Measurements from ENCODE around the gene OR10J1.
"Not testable (repeated sequence)": the region's sequence is repeated elsewhere in the genome, so short reads cannot be mapped to it uniquely, and the experiment has no call there.

The OR10J1 gene, protein sequence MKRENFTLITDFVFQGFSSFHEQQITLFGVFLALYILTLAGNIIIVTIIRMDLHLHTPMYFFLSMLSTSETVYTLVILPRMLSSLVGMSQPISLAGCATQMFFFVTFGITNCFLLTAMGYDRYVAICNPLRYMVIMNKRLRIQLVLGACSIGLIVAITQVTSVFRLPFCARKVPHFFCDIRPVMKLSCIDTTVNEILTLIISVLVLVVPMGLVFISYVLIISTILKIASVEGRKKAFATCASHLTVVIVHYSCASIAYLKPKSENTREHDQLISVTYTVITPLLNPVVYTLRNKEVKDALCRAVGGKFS

GRCh38 chr1:159439422-159439821 lies at the start of gene OR10J1:
Gene OR10J1, plus strand, starts transcription at chr1:159439722. Its CDS starts 70 bp downstream, at chr1:159439792.
- FAIRE-seq: no peak
- DNase-seq (ENCODE audit: extremely low spot score, insufficient read length, low read depth): no peak

GRCh38 chr1:159406821-159407220 lies 32.7 kb upstream of the OR10J1 start:
- no peak for FAIRE-seq
- no peak for DNase-seq (ENCODE audit: extremely low spot score, insufficient read length, low read depth)

DNA sequence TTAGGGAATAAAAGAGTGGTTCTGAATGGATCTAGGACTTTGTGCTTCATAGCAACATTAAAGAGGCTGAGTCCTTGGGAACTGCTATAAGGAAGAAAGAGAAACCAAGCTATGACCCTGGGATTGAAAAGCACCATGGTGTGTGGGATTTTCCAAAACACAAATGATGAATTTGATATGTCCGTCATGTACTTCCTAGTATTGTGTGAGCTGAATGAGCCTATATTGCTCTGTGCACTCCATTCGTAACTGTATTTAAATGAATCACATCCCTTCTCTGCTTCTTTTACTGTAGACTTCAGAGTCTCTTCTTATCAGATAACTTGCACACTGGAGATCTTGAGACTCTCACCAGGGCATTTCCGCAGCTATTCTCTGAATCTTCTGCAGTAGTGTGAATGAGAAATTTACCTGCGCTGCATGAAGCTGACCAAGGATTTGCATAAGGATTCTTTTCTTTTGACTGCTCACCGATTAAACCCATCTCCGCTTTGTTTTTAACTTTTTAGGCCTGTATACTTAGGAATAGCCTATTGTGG lies 30.6 kb upstream of the OR10J1 start:
- DNase-seq (ENCODE audit: extremely low spot score, insufficient read length, low read depth): no peak
- FAIRE-seq: no peak

- DNase-seq (ENCODE audit: extremely low spot score, insufficient read length, low read depth) (no peak), FAIRE-seq (no peak)
These were observed 17.7 kb upstream of the OR10J1 start for GRCh38 chr1:159421821-159422220.

- no peak for FAIRE-seq
- DNase-seq (ENCODE audit: extremely low spot score, insufficient read length, low read depth): no peak
These were observed 11.0 kb upstream of the OR10J1 start for GRCh38 chr1:159428536-159428935.

GRCh38 chr1:159429074-159429861 lies 10.3 kb upstream of the OR10J1 start:
- FAIRE-seq: no peak

DNA sequence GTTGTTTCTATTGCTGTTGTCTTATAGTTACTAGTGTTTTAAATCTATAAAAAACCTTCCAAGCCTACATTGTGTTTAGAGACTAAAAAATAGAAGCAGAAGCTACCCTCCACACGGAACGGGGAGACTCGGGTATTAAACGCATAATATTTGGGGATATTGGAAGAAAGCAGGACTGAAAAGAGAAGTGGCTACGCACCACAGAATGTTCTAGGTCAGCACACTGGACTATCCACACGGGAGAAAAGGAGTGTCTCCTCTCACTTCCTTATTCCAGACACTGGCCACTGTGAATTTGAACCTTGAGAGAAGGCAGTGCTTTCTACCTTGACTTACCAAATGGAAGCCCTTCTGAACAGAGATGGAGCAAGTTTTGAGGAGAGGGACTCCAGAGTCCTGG lies 8.5 kb upstream of the OR10J1 start:
- FAIRE-seq (no peak), DNase-seq (ENCODE audit: extremely low spot score, insufficient read length, low read depth) (no peak)

More at GRCh38 chr1:159429074-159429861, 10.3 kb upstream of the OR10J1 start:
- DNase-seq (ENCODE audit: extremely low spot score, insufficient read length, low read depth): no peak

- FAIRE-seq: no peak
These were observed 7.6 kb upstream of the OR10J1 start, which contains the start of gene OR10J4 for GRCh38 chr1:159431904-159432303. Gene OR10J4, plus strand, starts transcription at chr1:159432204.

GRCh38 chr1:159436469-159436868 lies 3.1 kb upstream of the OR10J1 start:
- no peak for FAIRE-seq
- no peak for DNase-seq (ENCODE audit: extremely low spot score, insufficient read length, low read depth)

More at GRCh38 chr1:159431904-159432303, 7.6 kb upstream of the OR10J1 start, which contains the start of gene OR10J4:
- no peak for DNase-seq (ENCODE audit: extremely low spot score, insufficient read length, low read depth)

DNA sequence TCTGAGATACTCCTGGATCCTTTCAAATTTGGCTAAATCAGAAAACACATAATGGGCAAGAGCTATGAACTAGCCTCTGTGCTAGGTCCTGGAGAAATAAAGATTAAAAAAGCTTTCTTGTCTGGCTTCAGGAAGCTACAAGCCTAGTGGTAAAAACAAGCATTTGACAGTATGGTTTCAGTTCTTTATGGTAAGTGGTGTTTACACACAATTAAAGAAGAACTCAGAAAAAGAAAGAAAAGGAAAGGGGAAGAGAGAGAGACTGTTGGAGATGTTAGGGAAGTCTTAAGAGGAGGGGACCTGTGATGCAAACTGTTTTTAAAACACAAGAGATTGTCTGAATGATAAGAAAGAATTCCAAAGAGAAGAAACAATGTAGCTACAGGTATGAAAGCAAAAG lies 1.8 kb downstream of the OR10J1 start:
- FAIRE-seq: no peak
- no peak for DNase-seq (ENCODE audit: extremely low spot score, insufficient read length, low read depth)

DNA sequence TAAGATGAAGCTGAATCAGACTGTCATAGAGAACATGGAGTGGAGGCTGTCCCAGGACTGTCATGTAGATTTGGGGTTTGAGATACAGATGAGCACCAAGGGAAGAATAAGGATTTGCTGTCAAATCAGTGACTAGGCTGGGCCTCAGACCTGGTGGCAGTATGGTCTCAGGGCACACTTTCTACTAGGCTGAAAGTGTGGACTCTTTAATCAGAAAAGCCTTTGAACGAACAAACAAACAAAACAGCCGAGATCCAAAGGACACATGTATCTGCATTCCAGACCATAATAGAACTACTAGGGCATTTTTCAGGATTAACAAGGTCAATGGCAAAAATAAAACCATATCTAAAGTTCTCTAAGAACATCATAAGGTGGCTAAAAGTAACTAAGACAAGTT lies 2.9 kb downstream of the OR10J1 start:
- DNase-seq (ENCODE audit: extremely low spot score, insufficient read length, low read depth): no peak
- no peak for FAIRE-seq

- DNase-seq (ENCODE audit: extremely low spot score, insufficient read length, low read depth) (no peak), FAIRE-seq (no peak)
These were observed 3.7 kb downstream of the OR10J1 start for GRCh38 chr1:159443066-159443750.

DNA sequence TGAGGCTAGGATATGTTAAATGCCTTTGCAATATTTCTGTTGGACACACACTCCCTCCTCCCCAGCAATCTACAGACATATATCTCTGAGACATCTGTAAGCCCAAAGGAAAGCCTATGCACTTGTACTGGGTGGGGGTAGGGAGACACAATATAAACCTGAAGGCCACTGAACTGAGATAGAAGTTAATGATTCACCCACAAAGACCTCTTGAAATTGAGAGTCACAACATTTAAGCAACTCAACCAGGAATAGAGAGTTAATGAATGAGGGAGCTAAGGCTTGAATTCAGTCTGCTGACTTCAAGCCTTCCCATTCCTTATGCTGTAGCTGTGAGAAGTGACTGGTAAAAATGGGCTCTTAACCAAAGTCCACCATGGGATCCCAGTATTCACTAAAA lies 5.0 kb downstream of the OR10J1 start:
- FAIRE-seq (no peak), DNase-seq (ENCODE audit: extremely low spot score, insufficient read length, low read depth) (no peak)

- FAIRE-seq (no peak), DNase-seq (ENCODE audit: extremely low spot score, insufficient read length, low read depth) (no peak)
These were observed 8.7 kb downstream of the OR10J1 start for GRCh38 chr1:159448181-159448580.

DNA sequence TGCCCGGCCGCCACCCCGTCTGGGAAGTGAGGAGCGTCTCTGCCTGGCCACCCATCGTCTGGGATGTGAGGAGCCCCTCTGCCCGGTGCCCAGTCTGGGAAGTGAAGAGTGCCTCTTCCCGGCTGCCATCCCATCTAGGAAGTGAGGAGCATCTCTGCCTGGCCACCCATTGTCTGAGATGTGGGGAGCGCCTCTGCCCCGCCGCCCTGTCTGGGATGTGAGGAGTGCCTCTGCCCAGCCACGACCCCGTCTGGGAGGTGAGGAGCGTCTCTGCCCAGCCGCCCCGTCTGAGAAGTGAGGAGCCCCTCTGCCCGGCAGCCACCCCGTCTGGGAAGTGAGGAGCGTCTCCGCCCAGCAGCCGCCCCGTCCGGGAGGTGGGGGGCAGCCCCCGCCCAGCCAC lies 10.1 kb downstream of the OR10J1 start:
- not testable (repeated sequence) for FAIRE-seq; DNase-seq (ENCODE audit: extremely low spot score, insufficient read length, low read depth)

- FAIRE-seq (no peak), DNase-seq (ENCODE audit: extremely low spot score, insufficient read length, low read depth) (no peak)
These were observed 20.0 kb downstream of the OR10J1 start for GRCh38 chr1:159459551-159459950.

GRCh38 chr1:159465191-159465603 lies 25.7 kb downstream of the OR10J1 start:
- no peak for FAIRE-seq
- no peak for DNase-seq (ENCODE audit: extremely low spot score, insufficient read length, low read depth)

DNA sequence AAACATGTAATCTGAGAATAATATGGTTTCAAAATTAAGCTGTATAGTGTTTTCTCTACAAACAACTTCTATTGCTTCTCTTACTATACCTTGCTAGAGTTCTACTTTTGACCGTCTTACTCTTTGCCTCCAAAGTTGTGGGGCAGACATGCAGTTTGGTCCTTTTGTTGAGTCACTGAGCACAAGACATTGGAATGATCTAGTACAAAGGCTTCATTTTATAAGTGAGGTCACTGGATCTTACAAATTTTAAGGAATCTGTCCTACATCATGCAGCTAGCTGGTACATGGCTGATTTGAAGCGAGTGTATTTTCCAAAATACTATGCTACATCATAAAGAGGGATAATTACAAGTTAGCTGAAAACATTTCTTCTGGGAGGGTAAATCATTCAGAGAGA lies 28.8 kb downstream of the OR10J1 start:
- no peak for FAIRE-seq
- no peak for DNase-seq (ENCODE audit: extremely low spot score, insufficient read length, low read depth)

DNA sequence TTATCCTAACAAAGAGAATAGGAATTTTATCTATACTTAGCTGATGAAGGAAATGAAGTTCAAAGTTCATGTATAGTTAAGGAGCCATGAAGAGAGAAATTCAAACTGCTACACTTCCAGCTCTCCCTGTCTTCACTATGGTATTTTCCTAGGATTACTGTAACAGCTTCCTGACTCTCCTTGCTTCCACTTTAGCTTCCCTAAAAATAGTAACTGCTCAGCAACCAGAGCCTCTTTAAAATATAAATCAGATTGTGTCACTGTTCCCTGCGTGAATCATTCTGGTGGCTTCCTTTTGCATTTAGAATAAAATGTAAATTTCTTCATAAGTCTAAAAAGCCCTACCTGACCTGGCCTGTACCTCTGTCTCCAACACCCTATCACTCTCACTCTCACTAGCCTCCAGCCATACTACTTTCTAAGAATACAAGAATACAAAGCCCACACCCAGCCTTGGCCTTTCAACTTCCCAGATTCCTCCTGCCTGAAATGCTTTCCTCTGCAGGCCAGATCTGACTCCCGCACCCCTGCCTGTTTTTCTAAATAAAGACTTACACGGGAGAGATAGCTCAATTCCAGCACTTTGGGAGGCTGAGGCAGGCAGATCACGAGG lies 30.5 kb downstream of the OR10J1 start:
- no peak for FAIRE-seq
- no peak for DNase-seq (ENCODE audit: extremely low spot score, insufficient read length, low read depth)

GRCh38 chr1:159473335-159473734 lies 33.8 kb downstream of the OR10J1 start:
- DNase-seq (ENCODE audit: extremely low spot score, insufficient read length, low read depth) (no peak), FAIRE-seq (no peak)

Measured in GM18507 (cell line).